SK-N-SH (cell line): Measurements from ENCODE around the gene THADA. TPM values are rescaled to one million over a fixed set of nuclear protein-coding genes. Genes with fewer than 3 reads are reported as not detected.
A peak's percentile ranks its signal among the peaks of the same experiment; 100 is the strongest.

Source experiments
- CTCF ChIA-PET: fragments of 300-600, 350-600 bp; formaldehyde crosslinking; extraction: SDS; loops from one replicate; lab custom pipeline; 2021; lab: Yijun Ruan, JAX
- POLR2A ChIA-PET: fragments of 350-600 bp; sonication (Branson Sonifier 250); formaldehyde crosslinking; extraction: SDS; loops from one replicate; lab custom pipeline; 2020; ENCODE audit warnings: antibody characterized with exemption, inconsistent platforms; lab: Yijun Ruan, JAX
- DNase-seq: peaks from one replicate; pipeline ENCODE4 v3.0.0; 2012
- H2AFZ ChIP-seq: fragments of 200-600 bp; sonication (generic); 2 replicates; pipeline ENCODE4 v1.8.1; 2016; ENCODE audit warnings: antibody characterized with exemption, mild to moderate bottlenecking, low read depth
- H3F3A ChIP-seq: fragments of 200-600 bp; sonication (generic); replicated peaks from 2 replicates; pipeline ENCODE3; 2016; ENCODE audit warnings: antibody characterized with exemption, mild to moderate bottlenecking; ENCODE audit not compliant: insufficient read depth
- H3K27ac ChIP-seq, 2 experiments: fragments of 200-500 bp in 1 of 2; fragments of 200-600 bp in 1 of 2; sonication (Bioruptor generic) in 1 of 2; sonication (generic), shearing (Covaris generic) in 1 of 2; 2 replicates each; pipeline versions ENCODE4 v1.5.1 to v1.6.1; 2014 to 2016; ENCODE audit warnings: low read depth in 2 of 2, inconsistent platforms in 1 of 2, low read length in 1 of 2, mild to moderate bottlenecking in 1 of 2, mixed read lengths in 1 of 2
- H3K27me3 ChIP-seq: fragments of 200-600 bp; sonication (generic), shearing (Covaris generic); 2 replicates; pipeline ENCODE4 v1.6.1; 2016; ENCODE audit warnings: mixed run types; ENCODE audit not compliant: insufficient read depth
- H3K36me3 ChIP-seq, 2 experiments: fragments of 200-500 bp in 1 of 2; fragments of 200-600 bp in 1 of 2; sonication (Bioruptor generic) in 1 of 2; sonication (generic) in 1 of 2; replicated peaks in 1 of 2; 2 replicates each; pipeline versions ENCODE3 to v1.5.1; 2014 to 2016; ENCODE audit warnings: low read length in 1 of 2, mild to moderate bottlenecking in 1 of 2; ENCODE audit not compliant: insufficient read depth in 2 of 2, control insufficient read depth in 1 of 2
- H3K4me1 ChIP-seq, 2 experiments: fragments of 200-500 bp in 1 of 2; fragments of 200-600 bp in 1 of 2; sonication (Bioruptor generic) in 1 of 2; sonication (generic), shearing (Covaris generic) in 1 of 2; 2 replicates each; pipeline versions ENCODE4 v1.5.1 to v1.6.1; 2014 to 2016; ENCODE audit warnings: low read depth in 1 of 2, low read length in 1 of 2, mixed run types in 1 of 2; ENCODE audit not compliant: insufficient read depth in 2 of 2, control insufficient read depth in 1 of 2
- H3K4me2 ChIP-seq: fragments of 200-600 bp; sonication (generic), shearing (Covaris generic); 2 replicates; pipeline ENCODE4 v1.6.1; 2017; ENCODE audit warnings: mixed run types
- H3K4me3 ChIP-seq, 2 experiments: fragments of 200-500 bp in 1 of 2; fragments of 200-600 bp in 1 of 2; sonication (Bioruptor generic) in 1 of 2; sonication (generic), shearing (Covaris generic) in 1 of 2; 2 replicates each; pipeline versions ENCODE4 v1.5.1 to v1.8.1; 2014 to 2016; ENCODE audit warnings: low read depth in 2 of 2, inconsistent platforms in 1 of 2, low read length in 1 of 2, mild to moderate bottlenecking in 1 of 2, mixed read lengths in 1 of 2, moderate library complexity in 1 of 2
- H3K79me2 ChIP-seq: fragments of 200-600 bp; sonication (generic); 2 replicates; pipeline ENCODE4 v1.8.1; 2017; ENCODE audit warnings: mild to moderate bottlenecking; ENCODE audit not compliant: insufficient read depth
- H3K9ac ChIP-seq: fragments of 200-600 bp; sonication (generic); 2 replicates; pipeline ENCODE4 v1.6.1; 2017; ENCODE audit warnings: mixed run types
- H3K9me2 ChIP-seq: fragments of 200-600 bp; sonication (generic); 2 replicates; pipeline ENCODE4 v1.6.1; 2017; ENCODE audit warnings: mixed run types
- H3K9me3 ChIP-seq: fragments of 200-600 bp; sonication (generic); 2 replicates; pipeline ENCODE4 v1.6.1; 2017; ENCODE audit warnings: mixed run types, mild to moderate bottlenecking, moderate library complexity
- H4K20me1 ChIP-seq: fragments of 200-600 bp; sonication (generic); 2 replicates; pipeline ENCODE4 v1.6.1; 2017; ENCODE audit warnings: mild to moderate bottlenecking, mixed run types; ENCODE audit not compliant: insufficient read depth
- CHD2 ChIP-seq: fragments of 150-350 bp; IDR thresholded peaks from 2 replicates; pipeline ENCODE4 v1.6.1; 2018; ENCODE audit warnings: low read length; ENCODE audit not compliant: partially characterized antibody
- CTCF ChIP-seq: fragments of 200-600 bp; sonication (generic); IDR thresholded peaks from 2 replicates; pipeline ENCODE4 v1.6.1; 2017; ENCODE audit warnings: antibody characterized with exemption, mild to moderate bottlenecking, moderate library complexity
- ELF1 ChIP-seq: IDR thresholded peaks from 2 replicates; pipeline ENCODE4 v1.4.0; 2012
- EP300 ChIP-seq, 2 experiments: IDR thresholded peaks; 2 replicates each; pipeline versions ENCODE4 v1.4.0 to v1.6.1; 2012; ENCODE audit warnings: borderline replicate concordance in 1 of 2, low read depth in 1 of 2, low read length in 1 of 2
- FOSL2 ChIP-seq: IDR thresholded peaks from 2 replicates; pipeline ENCODE4 v1.4.0; 2012; ENCODE audit warnings: low read depth, mild to moderate bottlenecking, moderate library complexity, borderline replicate concordance
- FOXJ3 ChIP-seq: sonication (generic); formaldehyde crosslinking; IDR thresholded peaks from 2 replicates; pipeline ENCODE4 v1.5.1; 2020; ENCODE audit warnings: mild to moderate bottlenecking, missing genetic modification reagents
- GATA2 ChIP-seq: sonication (generic); formaldehyde crosslinking; IDR thresholded peaks from 2 replicates; pipeline ENCODE4 v1.5.0; 2020; ENCODE audit warnings: mild to moderate bottlenecking, missing genetic modification reagents
- IRF3 ChIP-seq: fragments of 150-350 bp; IDR thresholded peaks from 2 replicates; pipeline ENCODE4 v1.6.1; 2016; ENCODE audit warnings: mild to moderate bottlenecking, low read depth, low read length
- JUND ChIP-seq: IDR thresholded peaks from 2 replicates; pipeline ENCODE4 v1.4.0; 2012
- MXI1 ChIP-seq: IDR thresholded peaks from 2 replicates; pipeline ENCODE4 v1.6.1; 2012; ENCODE audit warnings: mild to moderate bottlenecking, low read depth, low read length, improper control_type of control experiment
- PBX3 ChIP-seq: IDR thresholded peaks from 2 replicates; pipeline ENCODE4; 2012
- POLR2AphosphoS5 ChIP-seq: IDR thresholded peaks from 2 replicates; pipeline ENCODE4 v1.6.1; 2012; ENCODE audit warnings: low read depth, low read length
- RAD21 ChIP-seq: IDR thresholded peaks from 2 replicates; pipeline ENCODE4 v1.6.1; 2012; ENCODE audit warnings: mild to moderate bottlenecking, low read length
- RCOR1 ChIP-seq: fragments of 150-350 bp; IDR thresholded peaks from 2 replicates; pipeline ENCODE4 v1.6.1; 2017; ENCODE audit warnings: antibody characterized with exemption, low read length
- RXRA ChIP-seq: IDR thresholded peaks from 2 replicates; pipeline ENCODE4 v1.4.0; 2012; ENCODE audit warnings: low read depth, mild to moderate bottlenecking, borderline replicate concordance
- TCF12 ChIP-seq: IDR thresholded peaks from 2 replicates; pipeline ENCODE4 v1.4.0; 2012
- TEAD4 ChIP-seq: IDR thresholded peaks from 2 replicates; pipeline ENCODE4 v1.4.0; 2012; ENCODE audit warnings: mild to moderate bottlenecking, borderline replicate concordance; ENCODE audit not compliant: insufficient read depth
- WGBS: methylation state at CpG from one replicate; pipeline ENCODE4 v1.1.6; 2017; ENCODE audit warnings: low lambda C conversion rate; 5-methylcytosine and 5-hydroxymethylcytosine counted together
- polyA plus RNA-seq, 3 experiments: library from polyadenylated mRNA; depleted of rRNA; stranded (reverse); fragments of >200 nt; gene quantifications; 2 replicates each; pipeline ENCODE4 v1.2.3, GENCODE V29; 2012

The THADA gene
- polyA plus RNA-seq, 1 of the 3 experiments (the other 2 are of a cell fraction): 25.6 TPM

- Histone ChIP-seq H3K4me1 (peaks cover 56 to 86% of the 10 kb centered on the region in 2 experiments), H3K9me3 (no peaks in the 10 kb centered on the region), H3K79me2 (no peaks in the 10 kb centered on the region), H3K27ac (peak overlapping the region; percentile 76 to 100), H3F3A (peaks cover 22% of the 10 kb centered on the region), H3K27me3 (no peaks in the 10 kb centered on the region), H3K36me3 (no peaks in the 10 kb centered on the region), H3K4me3 (no peak overlapping the region; a peak in 1 of 4 replicates), H3K9ac (no peak overlapping the region; the same call in 1 of the 2 replicates), H4K20me1 (no peaks in the 10 kb centered on the region), H3K4me2 (peak overlapping the region; percentile 27; the same call in 1 of the 2 replicates), H3K9me2 (no peaks in the 10 kb centered on the region), H2AFZ (no peak overlapping the region)
- 0 out of 2 replicates have a peak, but pooled peaks have one; percentile 40 for TF ChIP-seq POLR2AphosphoS5
- TF ChIP-seq RAD21: peak; percentile 48
- no peak for TF ChIP-seq FOSL2
- TF ChIP-seq JUND: 0 out of 2 replicates have a peak, but pooled peaks have one; percentile 5
- peak; percentile 8; the same call in 1 of the 2 replicates for TF ChIP-seq PBX3
- TF ChIP-seq MXI1: no peak
- TF ChIP-seq RXRA: no peak
- TF ChIP-seq FOXJ3 (CRISPR knock-in tag): peak; percentile 97
- peak; percentile 85 for TF ChIP-seq RCOR1
- TF ChIP-seq IRF3: no peak
- peak; percentile 96 for TF ChIP-seq GATA2
- no peak for TF ChIP-seq ELF1
- peak in 1 of 2 experiments; percentile 97; a peak in 3 of 4 replicates for TF ChIP-seq EP300 (IDR thresholded peaks at IDR 0.05; ENCODE audit: borderline replicate concordance in 1 of 2, low read depth in 1 of 2, low read length in 1 of 2)
- 0 out of 2 replicates have a peak, but pooled peaks have one; percentile 27 for TF ChIP-seq TEAD4
- TF ChIP-seq CHD2: peak; percentile 74
- TF ChIP-seq CTCF: no peak
- peak; percentile 74 for TF ChIP-seq TCF12
- ChIA-PET POLR2A (interaction anchor here (0.6 to 4.0 kb wide), 9 partner anchors 11 to 123 kb away, joined by 3 to 19 read pairs (median 4); partner anchors contain the start of gene ZFP36L2), CTCF (interaction anchor here (0.6 to 9.9 kb wide), 22 partner anchors 10 to 517 kb away, joined by 3 to 70 read pairs (median 4); no protein-coding TSS in a partner anchor)
- peak; percentile 68 for DNase-seq
- WGBS: 41% methylated on average over 5 of the region's 5 CpGs
Measured at GRCh38 chr2:43344868-43345373, 250.9 kb downstream of the THADA start.
